Spleen (tissue), 7 donors: ENCODE data around the gene UNG.
"Not testable (repeated sequence)": the region's sequence is repeated elsewhere in the genome, so short reads cannot be mapped to it uniquely, and the experiment has no call there.

Experiments used
- POLR2A ChIP-seq, 3 donors: fragments of 450-650 bp; IDR thresholded peaks; one replicate each; pipeline ENCODE4 v1.5.1; 2017; ENCODE audit warnings: antibody characterized with exemption in 3 of 3, mild to moderate bottlenecking in 1 of 3
- TF ChIP-seq, protein P1 (sequence below), 11 experiments: fragments of 200-600 bp in 7 of 11; fragments of 450-650 bp in 4 of 11; sonication (generic) in 4 of 11; IDR thresholded peaks in 8 of 11; conservative IDR thresholded peaks in 3 of 11; 1 replicate in 7 of 11; 2 replicates in 4 of 11; pipeline versions ENCODE4 v1.4.0 to v1.8.0; 2016 to 2021; ENCODE audit warnings: antibody characterized with exemption in 11 of 11, inconsistent platforms in 4 of 11, mild to moderate bottlenecking in 1 of 11
- donor health status: DM: no; HTN: no; CAD: no; lungs with moderate emphysema.
- donor health status: DM: no; HTN: no; CAD: no.
- donor health status: DM: no; HTN: no; CAD: no.

DNA sequence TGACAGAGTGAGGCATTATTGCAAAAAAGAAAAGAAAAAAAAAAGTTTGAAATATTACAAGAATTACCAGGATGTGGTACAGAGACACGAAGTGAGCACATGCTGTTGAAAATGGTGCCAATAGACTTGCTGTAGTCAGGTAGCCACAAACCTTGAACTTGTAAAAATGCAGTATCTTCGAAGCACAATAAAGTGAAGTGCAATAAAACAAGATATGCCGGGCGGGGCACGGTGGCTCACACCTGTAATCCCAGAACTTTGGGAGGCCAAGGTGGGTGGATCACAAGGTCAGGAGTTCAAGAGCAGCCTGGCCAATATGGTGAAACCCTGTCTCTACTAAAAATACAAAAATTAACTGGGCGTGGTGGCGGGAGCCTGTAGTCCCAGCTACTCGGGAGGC is 47.6 kb upstream of the UNG start:
- TF ChIP-seq, protein P1, sequence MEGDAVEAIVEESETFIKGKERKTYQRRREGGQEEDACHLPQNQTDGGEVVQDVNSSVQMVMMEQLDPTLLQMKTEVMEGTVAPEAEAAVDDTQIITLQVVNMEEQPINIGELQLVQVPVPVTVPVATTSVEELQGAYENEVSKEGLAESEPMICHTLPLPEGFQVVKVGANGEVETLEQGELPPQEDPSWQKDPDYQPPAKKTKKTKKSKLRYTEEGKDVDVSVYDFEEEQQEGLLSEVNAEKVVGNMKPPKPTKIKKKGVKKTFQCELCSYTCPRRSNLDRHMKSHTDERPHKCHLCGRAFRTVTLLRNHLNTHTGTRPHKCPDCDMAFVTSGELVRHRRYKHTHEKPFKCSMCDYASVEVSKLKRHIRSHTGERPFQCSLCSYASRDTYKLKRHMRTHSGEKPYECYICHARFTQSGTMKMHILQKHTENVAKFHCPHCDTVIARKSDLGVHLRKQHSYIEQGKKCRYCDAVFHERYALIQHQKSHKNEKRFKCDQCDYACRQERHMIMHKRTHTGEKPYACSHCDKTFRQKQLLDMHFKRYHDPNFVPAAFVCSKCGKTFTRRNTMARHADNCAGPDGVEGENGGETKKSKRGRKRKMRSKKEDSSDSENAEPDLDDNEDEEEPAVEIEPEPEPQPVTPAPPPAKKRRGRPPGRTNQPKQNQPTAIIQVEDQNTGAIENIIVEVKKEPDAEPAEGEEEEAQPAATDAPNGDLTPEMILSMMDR (IDR thresholded peaks at IDR 0.05 in 8 of 11, conservative IDR thresholded peaks at IDR 0.05 in 3 of 11), result not testable (repeated sequence)
- not testable (repeated sequence) for TF ChIP-seq POLR2A (IDR thresholded peaks at IDR 0.05)
